GM18498 (cell line): Measurements from ENCODE around the gene GPHB5.
"Not testable (repeated sequence)": the region's sequence is repeated elsewhere in the genome, so short reads cannot be mapped to it uniquely, and the experiment has no call there.

ENCODE experiments used
- ATAC-seq: cut with Tn5 transposase; IDR thresholded peaks from one replicate; pipeline ENCODE4 v1.9.1; 2021; ENCODE audit warnings: mild to moderate bottlenecking, moderate library complexity; ENCODE audit not compliant: unreplicated experiment

The GPHB5 gene

DNA sequence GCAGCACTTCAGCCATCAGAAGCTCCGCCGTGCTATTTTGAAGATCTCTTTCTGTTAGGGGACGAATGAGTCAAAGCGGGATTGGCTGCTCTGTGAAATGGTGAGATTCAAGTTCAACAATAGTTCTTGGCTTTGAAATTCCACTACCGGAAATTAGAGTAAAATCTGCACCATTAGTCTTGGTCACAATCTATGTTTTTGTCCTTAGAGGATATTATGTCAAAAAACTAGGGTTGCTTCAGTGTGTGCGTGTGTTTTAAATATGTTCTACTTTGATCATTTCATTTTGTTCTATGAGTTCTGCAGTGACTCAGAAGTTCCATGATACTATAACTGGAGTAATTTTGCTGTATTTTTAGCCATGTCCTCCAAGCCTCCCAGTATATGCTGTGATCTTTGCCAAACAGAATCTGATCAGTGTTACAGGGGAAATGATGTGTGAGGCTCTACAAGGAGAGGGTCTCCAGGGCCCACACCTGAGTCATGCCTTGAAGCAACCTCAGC is 22.6 kb downstream of the GPHB5 start:
- ATAC-seq: no peak

GRCh38 chr14:63295231-63295685 is 23.5 kb downstream of the GPHB5 start:
- ATAC-seq: no peak

DNA sequence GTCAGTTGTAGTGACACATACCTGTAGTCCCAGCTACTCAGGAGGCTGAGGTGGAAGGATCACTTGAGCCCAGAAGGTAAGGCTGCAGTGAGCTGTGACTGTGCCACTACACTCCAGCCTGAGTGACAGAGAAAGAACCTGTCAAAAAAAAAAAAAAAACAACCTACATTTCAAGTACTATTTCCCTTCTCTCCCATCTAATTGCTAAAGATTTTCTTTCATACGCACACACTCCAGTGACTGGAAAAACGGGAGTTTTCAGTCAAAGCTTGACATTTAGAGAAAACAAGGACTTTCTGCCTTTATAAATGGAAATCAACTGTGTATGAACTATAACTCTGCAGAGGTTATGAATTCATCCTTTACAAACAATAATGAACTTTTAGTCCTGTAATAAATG is 25.9 kb downstream of the GPHB5 start:
- ATAC-seq: no peak

DNA sequence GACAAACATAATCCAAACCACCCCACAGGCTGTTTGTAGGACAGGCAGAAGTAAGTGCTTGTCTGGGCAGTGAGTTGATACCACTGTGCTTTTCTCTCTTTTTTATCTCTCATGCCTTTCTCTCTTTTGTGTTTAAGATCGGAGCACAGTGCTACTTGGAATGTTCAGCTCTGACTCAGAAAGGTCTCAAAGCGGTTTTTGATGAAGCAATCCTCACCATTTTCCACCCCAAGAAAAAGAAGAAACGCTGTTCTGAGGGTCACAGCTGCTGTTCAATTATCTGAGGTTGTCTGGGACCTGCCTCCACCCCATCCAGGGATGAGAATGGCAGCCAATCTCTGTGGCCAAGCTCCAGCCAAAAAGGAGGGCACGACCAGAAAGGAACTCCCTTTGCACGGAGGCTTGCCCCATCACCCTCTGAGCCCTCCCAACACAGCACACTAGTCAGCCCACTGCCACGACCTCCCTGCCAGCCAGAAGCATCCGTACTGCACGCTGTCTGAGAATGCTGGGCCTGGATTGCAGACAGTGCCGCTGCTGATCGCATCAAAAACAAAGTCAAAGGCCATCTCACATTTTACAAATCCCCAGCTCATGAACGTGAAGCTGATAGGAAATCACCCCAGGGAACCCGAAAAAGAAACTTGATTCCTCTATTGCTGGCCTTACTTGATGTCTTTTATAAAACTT is 27.8 kb downstream of the GPHB5 start:
- ATAC-seq: no peak

- ATAC-seq: no peak
Measured at GRCh38 chr14:63288853-63289252, 29.9 kb downstream of the GPHB5 start.

DNA sequence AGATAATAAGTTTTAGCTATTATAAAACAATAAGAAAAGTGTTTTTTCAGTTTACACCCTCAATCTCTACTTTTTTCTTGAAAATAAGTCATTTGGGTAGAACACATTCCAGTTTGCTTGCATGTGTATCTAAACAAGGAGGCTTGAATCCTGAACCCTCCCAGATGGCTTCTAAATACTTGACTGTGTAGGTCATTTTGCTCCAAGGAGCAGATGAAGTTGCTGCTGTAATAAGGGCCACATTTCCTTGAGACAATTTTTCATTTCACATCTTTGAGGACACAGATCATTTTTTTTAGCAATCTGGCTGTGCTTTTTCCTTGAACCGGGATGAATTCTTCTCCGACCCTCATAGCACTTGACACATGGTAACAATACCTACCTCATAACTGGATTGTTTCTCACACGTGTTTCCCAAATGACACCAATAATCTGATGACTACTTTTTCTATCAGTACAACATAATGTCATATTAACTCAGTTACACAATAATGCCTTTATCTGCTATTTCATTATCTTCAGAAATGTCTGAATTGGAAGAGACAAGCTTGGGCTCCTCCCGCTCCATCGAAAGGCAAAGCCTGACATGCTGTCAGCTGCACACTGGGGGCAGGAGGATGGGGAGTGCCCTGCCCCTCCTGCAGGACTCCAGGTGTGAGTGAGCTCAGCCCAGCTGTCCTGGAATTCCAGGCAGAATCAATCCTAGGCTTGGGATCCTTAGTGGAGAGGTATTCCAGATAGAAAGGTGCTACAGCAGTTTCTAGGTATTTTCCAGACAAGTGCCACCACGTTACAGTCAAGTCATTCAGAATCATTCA is 30.9 kb downstream of the GPHB5 start:
- no peak for ATAC-seq

DNA sequence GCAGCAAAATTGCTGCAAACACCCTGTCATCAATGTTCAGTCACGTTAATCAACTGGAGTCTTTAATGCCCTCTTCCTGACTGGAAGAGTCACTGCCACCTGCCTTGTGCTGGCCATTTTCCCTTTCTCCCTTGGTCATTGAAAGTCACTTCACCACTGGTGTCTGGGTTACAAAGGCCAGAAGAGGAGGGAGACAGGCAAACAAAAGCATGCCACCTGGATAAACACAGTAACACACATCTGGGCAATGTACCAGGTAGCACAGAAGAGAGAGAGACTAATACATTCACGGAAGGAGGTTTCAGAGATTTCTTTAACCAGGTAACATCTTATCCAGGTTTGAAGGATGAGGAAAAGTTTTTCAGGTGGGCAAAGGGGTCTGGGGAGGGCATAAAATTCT is 32.7 kb downstream of the GPHB5 start:
- ATAC-seq: no peak

DNA sequence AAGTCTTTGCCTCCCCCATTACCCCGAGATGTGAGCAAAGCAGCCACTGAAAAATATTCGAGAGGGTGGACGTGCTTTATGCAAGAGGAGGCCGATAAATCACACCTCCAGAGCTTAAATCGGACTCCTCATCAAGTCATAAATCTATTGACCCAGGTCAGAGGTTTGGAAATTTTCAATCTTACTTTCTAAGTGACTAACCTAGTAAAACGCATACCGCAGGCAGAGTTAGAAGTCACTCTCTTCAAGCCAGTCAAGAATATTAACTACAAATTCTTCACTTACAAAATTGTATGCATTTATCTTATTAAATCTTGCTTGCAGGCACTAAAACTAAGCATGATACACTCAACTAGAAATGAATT is 34.9 kb downstream of the GPHB5 start:
- ATAC-seq: no peak

- ATAC-seq: no peak
Measured at GRCh38 chr14:63282997-63283883, 35.5 kb downstream of the GPHB5 start.

GRCh38 chr14:63279933-63280332 is 38.8 kb downstream of the GPHB5 start:
- ATAC-seq: not testable (repeated sequence)

DNA sequence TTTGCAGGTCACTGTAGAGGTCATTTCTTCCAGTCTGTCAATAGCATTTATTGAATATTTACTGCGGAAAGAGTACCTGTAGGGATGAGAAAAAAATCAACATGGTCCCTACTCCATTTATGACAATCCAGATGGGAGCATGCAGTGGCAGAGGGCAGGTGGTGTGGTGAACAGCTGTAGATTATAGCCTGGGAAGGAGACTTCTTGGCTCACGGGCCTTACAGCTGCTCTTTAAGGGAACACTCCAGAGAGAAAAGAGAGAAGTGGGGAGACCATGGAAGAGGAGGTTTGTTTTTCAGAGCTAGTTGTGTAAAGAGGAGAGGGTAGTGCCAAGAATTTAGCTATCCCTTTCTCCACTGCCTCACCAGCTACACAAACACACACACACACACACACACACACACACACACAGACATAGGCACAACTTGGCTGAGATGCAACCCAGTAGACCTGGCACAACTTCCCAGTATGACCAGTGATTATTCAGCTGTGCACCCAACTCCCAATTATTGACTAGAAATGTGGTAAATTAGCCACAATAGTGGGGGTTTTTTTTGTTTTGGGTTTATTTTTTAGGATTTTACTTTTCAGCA is 41.0 kb downstream of the GPHB5 start:
- no peak for ATAC-seq

GRCh38 chr14:63276492-63277342 is 42.0 kb downstream of the GPHB5 start:
- peak; percentile 79 for ATAC-seq

- no peak for ATAC-seq
Measured at GRCh38 chr14:63276016-63276415, 42.7 kb downstream of the GPHB5 start.

GRCh38 chr14:63275611-63276010 is 43.1 kb downstream of the GPHB5 start:
- no peak for ATAC-seq

- no peak for ATAC-seq
Measured at GRCh38 chr14:63273717-63274655, 44.7 kb downstream of the GPHB5 start.

GRCh38 chr14:63273129-63273528 is 45.6 kb downstream of the GPHB5 start:
- no peak for ATAC-seq

DNA sequence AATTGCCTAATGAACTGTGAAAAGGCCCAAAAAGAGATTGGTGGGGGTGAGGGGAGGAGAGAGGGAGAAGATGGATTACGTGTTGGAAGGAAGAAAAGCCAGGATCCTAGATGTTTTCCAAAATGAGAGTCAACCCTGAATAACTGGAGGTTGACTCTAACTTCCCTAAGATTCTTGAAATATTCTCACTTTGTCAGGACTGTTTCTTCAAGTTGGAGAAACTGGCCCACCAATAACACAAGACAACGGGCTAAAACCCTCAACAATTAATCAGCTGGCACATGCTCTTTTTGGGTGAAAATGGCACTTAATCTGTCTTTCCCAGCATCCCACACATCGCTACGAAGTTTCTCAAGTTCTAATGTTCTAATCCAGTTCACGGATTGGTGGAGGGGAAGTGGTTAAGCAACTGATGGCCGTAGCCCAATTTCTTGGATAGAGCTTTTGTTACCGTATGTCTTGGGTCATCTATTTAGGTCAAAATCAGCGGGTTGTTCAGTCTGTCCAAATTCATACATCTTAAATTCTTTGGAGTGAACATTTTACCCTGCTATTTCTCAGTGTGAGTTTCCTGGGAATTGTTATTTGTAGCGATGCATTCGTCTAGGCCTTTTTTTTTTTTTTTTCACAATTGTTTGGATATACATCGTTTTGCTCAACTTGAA is 49.0 kb downstream of the GPHB5 start:
- no peak for ATAC-seq

GRCh38 chr14:63268771-63269170 is 50.0 kb downstream of the GPHB5 start:
- no peak for ATAC-seq
